ENCODE data around the gene OGN. TPM values are rescaled to one million over a fixed set of nuclear protein-coding genes. Genes with fewer than 3 reads are reported as not detected.

The OGN gene
- polyA plus RNA-seq, 1 donor (not counting 4 experiments of a cell fraction or from before 2014, with no cell fraction given) = not detected

- Histone ChIP-seq H3K27ac (ENCODE audit: control insufficient read depth, insufficient read depth, low read length) (no peak within 1 kb of the TSS), H3K4me3 (ENCODE audit: control insufficient read depth in 2 of 3, extremely low read depth in 1 of 3, insufficient read depth in 2 of 3, low read depth in 1 of 3, low read length in 3 of 3) (no peak within 1 kb of the TSS), H3K9me3 (ENCODE audit: control insufficient read depth, low read depth, low read length) (no peaks in the 10 kb centered on the region), H3K36me3 (ENCODE audit: control insufficient read depth in 2 of 2, extremely low read depth in 1 of 2, insufficient read depth in 2 of 2, low read length in 2 of 2) (no peaks in the 10 kb centered on the region), H2AFZ (ENCODE audit: control insufficient read depth, low read length) (no peak within 1 kb of the TSS), H3K27me3 (ENCODE audit: control insufficient read depth, extremely low read depth, insufficient read depth, low read length) (no peaks in the 10 kb centered on the region), H4K20me1 (ENCODE audit: control insufficient read depth, extremely low read depth, insufficient read depth, low read length) (no peaks in the 10 kb centered on the region), H3K9ac (ENCODE audit: control insufficient read depth, extremely low read depth, insufficient read depth, low read length) (no peak within 1 kb of the TSS), H3K9me1 (ENCODE audit: control insufficient read depth, extremely low read depth, insufficient read depth, low read length) (no peaks in the 10 kb centered on the region), H3K4me2 (ENCODE audit: control insufficient read depth, extremely low read depth, insufficient read depth, low read depth, low read length) (no peak within 1 kb of the TSS), H3K79me2 (ENCODE audit: control insufficient read depth, insufficient read depth, low read length) (no peaks in the 10 kb centered on the region), H3K4me1 (ENCODE audit: control insufficient read depth, extremely low read depth, insufficient read depth, low read length) (no peaks in the 10 kb centered on the region)
- FAIRE-seq = no peak
- TF ChIP-seq EZH2 (IDR thresholded peaks at IDR 0.05; ENCODE audit: low read length) (no peak), CTCF (optimal IDR thresholded peaks at IDR 0.05 in 1 of 3, IDR thresholded peaks at IDR 0.05 in 1 of 3, conservative IDR thresholded peaks at IDR 0.05 in 1 of 3; ENCODE audit: extremely low read depth in 1 of 3, insufficient read depth in 2 of 3, low read length in 3 of 3) (no peak)
- dilution Hi-C loops (cut with MboI; ENCODE audit: extremely low pct_ligation_motif_present, low sequenced_read_pairs) = no loop called here
- no peak for DNase-seq (ENCODE audit: low read depth, low spot score)
These were observed 20.0 kb upstream of the OGN start, which contains the start of gene OMD for GRCh38 chr9:92424340-92424739. OMD (minus strand) TSS chr9:92424471; CDS start chr9:92417558, 6,913 bp downstream.

- no peak overlapping the region for H3K4me3 ChIP-seq (ENCODE audit: control insufficient read depth in 2 of 3, extremely low read depth in 1 of 3, insufficient read depth in 2 of 3, low read depth in 1 of 3, low read length in 3 of 3)
- no peak overlapping the region for H3K4me2 ChIP-seq (ENCODE audit: control insufficient read depth, extremely low read depth, insufficient read depth, low read depth, low read length)
- no peaks in the 10 kb centered on the region for H3K9me3 ChIP-seq (ENCODE audit: control insufficient read depth, low read depth, low read length)
- no peak overlapping the region for H2AFZ ChIP-seq (ENCODE audit: control insufficient read depth, low read length)
- TF ChIP-seq EZH2 (IDR thresholded peaks at IDR 0.05; ENCODE audit: low read length) = no peak
- no peak for TF ChIP-seq CTCF (optimal IDR thresholded peaks at IDR 0.05 in 1 of 3, IDR thresholded peaks at IDR 0.05 in 1 of 3, conservative IDR thresholded peaks at IDR 0.05 in 1 of 3; ENCODE audit: extremely low read depth in 1 of 3, insufficient read depth in 2 of 3, low read length in 3 of 3)
- H3K9me1 ChIP-seq (ENCODE audit: control insufficient read depth, extremely low read depth, insufficient read depth, low read length) = no peaks in the 10 kb centered on the region
- H3K4me1 ChIP-seq (ENCODE audit: control insufficient read depth, extremely low read depth, insufficient read depth, low read length) = no peaks in the 10 kb centered on the region
- H3K79me2 ChIP-seq (ENCODE audit: control insufficient read depth, insufficient read depth, low read length) = no peaks in the 10 kb centered on the region
- no peak overlapping the region for H3K9ac ChIP-seq (ENCODE audit: control insufficient read depth, extremely low read depth, insufficient read depth, low read length)
- DNase-seq (ENCODE audit: low read depth, low spot score) = no peak
- no peak overlapping the region for H3K27ac ChIP-seq (ENCODE audit: control insufficient read depth, insufficient read depth, low read length)
- FAIRE-seq = no peak
- no peaks in the 10 kb centered on the region for H3K27me3 ChIP-seq (ENCODE audit: control insufficient read depth, extremely low read depth, insufficient read depth, low read length)
- no peaks in the 10 kb centered on the region for H3K36me3 ChIP-seq (ENCODE audit: control insufficient read depth in 2 of 2, extremely low read depth in 1 of 2, insufficient read depth in 2 of 2, low read length in 2 of 2)
- H4K20me1 ChIP-seq (ENCODE audit: control insufficient read depth, extremely low read depth, insufficient read depth, low read length) = no peaks in the 10 kb centered on the region
- dilution Hi-C loops (cut with MboI; ENCODE audit: extremely low pct_ligation_motif_present, low sequenced_read_pairs) = no loop called here
These were observed 19.2 kb upstream of the OGN start for GRCh38 chr9:92423612-92424011.
